ENCODE results near the gene HIP1R.
"Not testable (repeated sequence)": the region's sequence is repeated elsewhere in the genome, so short reads cannot be mapped to it uniquely, and the experiment has no call there.

HIP1R gene

GRCh38 chr12:122894193-122895121 lies 59.2 kb downstream of the HIP1R start:
- DNase-seq: no peak

DNA sequence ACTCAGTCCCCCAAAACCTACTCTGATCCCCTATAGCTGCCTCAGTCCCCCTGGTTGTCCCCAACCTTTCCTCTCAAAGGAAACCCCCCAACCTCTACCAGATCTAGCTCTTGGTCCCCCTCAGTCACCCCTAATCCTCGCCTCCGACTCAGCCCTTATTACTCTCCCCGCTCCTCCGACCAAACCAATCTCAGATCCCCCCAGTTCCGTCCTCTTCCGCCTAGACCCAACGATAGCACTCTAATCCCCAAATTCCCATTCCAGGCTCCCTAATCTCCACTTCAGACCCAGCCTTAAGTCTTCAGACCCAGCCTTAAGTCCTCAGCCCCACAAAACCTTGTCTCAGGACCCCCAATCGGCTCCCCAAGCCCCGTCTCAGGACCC lies 60.1 kb downstream of the HIP1R start:
- no peak for DNase-seq

DNA sequence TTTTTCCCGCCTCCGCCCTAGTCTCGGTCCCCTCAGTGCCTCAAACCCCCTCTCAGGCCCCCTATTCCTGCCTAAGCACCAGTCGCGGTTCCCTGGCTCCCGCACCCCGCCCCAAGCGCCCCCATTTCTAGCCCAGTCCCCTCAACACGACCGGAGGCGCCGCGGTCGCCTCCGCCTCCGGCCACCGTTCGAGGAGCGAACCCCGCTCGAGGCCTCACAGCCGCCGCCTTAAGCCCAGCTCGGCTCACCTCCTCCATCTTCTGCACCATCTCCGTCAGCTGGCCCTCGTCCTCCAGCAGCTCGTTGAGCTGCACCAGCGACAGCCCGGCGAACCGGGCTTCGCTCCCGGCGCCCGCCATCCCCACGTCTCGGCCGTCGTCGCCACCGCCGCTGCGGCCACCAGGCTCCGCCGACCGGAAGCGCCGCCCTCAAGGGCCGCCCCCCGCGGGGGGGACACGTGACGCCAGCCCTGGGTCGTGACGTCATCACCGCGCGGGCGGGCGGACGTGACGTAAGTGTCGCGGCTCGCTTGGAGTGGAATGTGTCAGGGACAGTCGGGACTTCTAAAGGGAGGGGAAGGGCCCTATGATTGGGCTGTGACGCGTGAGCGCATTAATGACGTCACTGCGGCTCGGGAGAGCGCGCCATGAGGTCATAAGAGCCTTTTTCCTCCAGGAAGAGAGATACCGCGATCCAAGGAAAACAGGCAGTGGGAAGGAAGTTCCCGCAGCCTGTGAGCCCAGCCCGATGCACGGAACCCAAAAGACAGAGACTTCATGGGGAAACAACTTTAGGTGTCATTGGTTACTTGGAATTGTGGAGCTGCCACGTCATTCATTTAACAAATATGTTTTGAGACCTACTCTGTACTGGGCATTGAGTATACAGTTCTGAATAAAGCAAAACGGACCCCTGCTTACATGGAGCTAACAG lies 60.7 kb downstream of the HIP1R start, which contains the start of gene VPS37B:
Gene VPS37B (minus strand): TSS at position 421 of the 933 bp plus-strand sequence. CDS start 62 bp downstream, at position 359.
- peak; percentile 87 for DNase-seq

DNA sequence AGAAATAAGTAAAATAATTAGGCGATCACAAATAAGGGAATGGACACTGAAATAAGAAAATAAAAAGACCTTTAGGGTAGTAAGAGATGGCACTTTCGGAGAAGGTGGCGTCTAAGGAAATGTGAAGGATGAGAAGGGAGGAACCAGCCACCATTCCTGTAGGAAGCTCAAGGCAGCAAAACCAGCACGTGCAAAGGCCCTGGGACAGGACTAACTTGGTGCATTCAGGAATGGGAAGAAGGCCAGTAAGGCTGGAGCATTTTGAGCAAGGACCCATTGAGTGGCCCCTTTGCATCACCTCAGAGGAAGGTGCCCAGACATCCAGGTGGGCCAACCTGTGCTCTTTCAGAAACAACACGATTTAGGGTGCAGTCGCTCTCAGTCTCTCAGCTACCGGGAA lies 61.4 kb downstream of the HIP1R start:
- DNase-seq: no peak

GRCh38 chr12:122899887-122900286 lies 64.6 kb downstream of the HIP1R start:
- no peak for DNase-seq

DNA sequence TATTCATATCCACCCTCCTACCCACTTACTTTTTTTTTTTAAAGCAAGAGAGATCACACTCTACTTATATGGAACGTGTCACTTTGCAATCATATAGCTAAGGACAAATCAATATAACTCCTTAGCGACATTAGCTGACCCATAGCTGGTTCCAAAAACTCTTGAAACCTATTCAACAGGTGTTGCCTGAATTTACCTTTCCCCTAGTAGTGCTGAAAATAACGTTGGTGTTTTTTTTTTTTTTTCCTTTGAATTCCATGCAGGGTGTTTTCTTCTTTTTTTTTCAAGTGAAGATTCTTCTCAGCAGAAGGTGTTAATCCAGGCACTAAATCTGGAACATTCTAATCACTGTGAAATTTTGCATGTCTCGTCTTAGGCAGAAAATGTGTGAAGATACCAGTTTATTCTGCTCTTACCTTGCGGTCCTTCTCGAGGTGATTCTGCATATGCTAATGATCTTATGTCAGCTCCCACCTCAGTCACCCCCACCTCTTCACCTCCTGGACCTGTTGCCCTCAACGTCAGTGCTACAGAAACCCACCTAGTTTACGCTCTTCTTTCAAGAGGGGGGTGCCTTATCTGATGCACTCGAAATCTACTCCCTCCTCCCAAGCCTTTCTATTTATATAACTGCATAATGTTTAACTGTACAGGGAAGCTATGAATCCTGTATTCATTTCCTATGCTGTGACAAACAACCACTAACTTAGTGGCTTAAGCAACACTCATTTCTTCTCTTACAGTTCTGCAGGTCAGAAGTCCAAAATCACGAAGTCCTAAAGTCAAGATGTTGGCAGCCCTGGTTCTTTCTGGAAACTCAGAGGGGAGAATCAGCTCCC lies 67.8 kb downstream of the HIP1R start:
- no peak for DNase-seq

GRCh38 chr12:122903693-122904034 lies 68.4 kb downstream of the HIP1R start:
- DNase-seq: no peak

DNA sequence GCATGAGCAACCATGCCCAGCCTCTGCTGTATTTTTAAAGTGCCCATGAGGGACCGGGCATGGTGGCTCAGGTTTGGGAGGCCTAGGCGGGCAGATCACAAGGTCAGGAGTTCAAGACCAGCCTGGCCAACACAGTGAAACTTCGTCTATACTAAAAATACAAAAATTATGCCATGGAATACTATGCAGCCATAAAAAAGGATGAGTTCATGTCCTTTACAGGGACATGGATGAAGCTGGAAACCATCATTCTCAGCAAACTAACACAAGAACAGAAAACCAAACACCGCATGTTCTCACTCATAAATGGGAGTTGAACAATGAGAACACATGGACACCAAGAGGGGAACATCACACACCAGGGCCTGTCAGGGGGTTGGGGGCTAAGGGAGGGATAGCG lies 70.0 kb downstream of the HIP1R start:
- DNase-seq: not testable (repeated sequence)

GRCh38 chr12:122908915-122909314 lies 73.7 kb downstream of the HIP1R start:
- no peak for DNase-seq

GRCh38 chr12:122909442-122910288 lies 74.4 kb downstream of the HIP1R start:
- DNase-seq: no peak
